HEK293 (cell line): ENCODE measurements around the gene GALNT9.
A peak's percentile ranks its signal among the peaks of the same experiment; 100 is the strongest.

Experiments used
- CTCF ChIA-PET: fragments of 350-600 bp; formaldehyde crosslinking; extraction: SDS; loops from one replicate; lab custom pipeline; 2021; ENCODE audit warnings: antibody characterized with exemption; lab: Yijun Ruan, JAX
- POLR2A ChIA-PET: fragments of 300-600 bp; formaldehyde crosslinking; extraction: SDS; loops from one replicate; lab custom pipeline; 2020; ENCODE audit warnings: antibody characterized with exemption, inconsistent platforms; lab: Yijun Ruan, JAX
- H3K27ac ChIP-seq: fragments of 200-500 bp; sonication (Bioruptor generic); 2 replicates; pipeline ENCODE4 v1.5.1; 2014; ENCODE audit warnings: low read depth, low read length, control low read depth, inconsistent platforms; ENCODE audit errors: extremely low read depth
- H3K36me3 ChIP-seq, 2 experiments: fragments of 200-500 bp in 1 of 2; sonication (Bioruptor generic) in 1 of 2; 1 replicate in 1 of 2; 2 replicates in 1 of 2; pipeline ENCODE4 v1.5.1; 2014 to 2017; ENCODE audit warnings: inconsistent platforms in 2 of 2, low read length in 2 of 2; ENCODE audit not compliant: control insufficient read depth in 2 of 2, insufficient read depth in 1 of 2
- H3K4me1 ChIP-seq: fragments of 200-500 bp; sonication (Bioruptor generic); 2 replicates; pipeline ENCODE4 v1.5.1; 2014; ENCODE audit warnings: mild to moderate bottlenecking, low read length, inconsistent platforms; ENCODE audit not compliant: control insufficient read depth, insufficient read depth
- H3K4me3 ChIP-seq: 2 replicates; pipeline ENCODE4 v1.5.1; 2011; ENCODE audit warnings: low read depth, mild to moderate bottlenecking, control low read depth, low read length, moderate library complexity
- H3K9me3 ChIP-seq: fragments of 200-500 bp; sonication (Bioruptor generic); 2 replicates; pipeline ENCODE4 v1.5.1; 2014; ENCODE audit warnings: low read depth, low read length, inconsistent platforms; ENCODE audit not compliant: control insufficient read depth, insufficient read depth
- EGR2 ChIP-seq: fragments of 450-650 bp; formaldehyde crosslinking; IDR thresholded peaks from 2 replicates; pipeline ENCODE4 v1.5.1; 2016; ENCODE audit warnings: low read depth, missing biosample characterization, missing genetic modification characterization
- GLIS1 ChIP-seq: fragments of 450-650 bp; formaldehyde crosslinking; IDR thresholded peaks from 2 replicates; pipeline ENCODE4 v1.5.1; 2016; ENCODE audit warnings: missing biosample characterization, missing genetic modification characterization
- SCRT2 ChIP-seq: fragments of 450-650 bp; formaldehyde crosslinking; IDR thresholded peaks from 2 replicates; pipeline ENCODE4 v1.5.1; 2016; ENCODE audit warnings: missing biosample characterization, missing genetic modification characterization
- ZFHX2 ChIP-seq: fragments of 450-650 bp; formaldehyde crosslinking; conservative IDR thresholded peaks from 2 replicates; pipeline ENCODE4 v1.5.1; 2016; ENCODE audit warnings: missing biosample characterization, missing genetic modification characterization
- ZIC2 ChIP-seq: fragments of 450-650 bp; formaldehyde crosslinking; IDR thresholded peaks from 2 replicates; pipeline ENCODE4 v1.5.1; 2016; ENCODE audit warnings: missing biosample characterization, missing genetic modification characterization
- ZNF155 ChIP-seq: fragments of 450-650 bp; formaldehyde crosslinking; IDR thresholded peaks from 2 replicates; pipeline ENCODE4 v1.5.1; 2016; ENCODE audit warnings: missing biosample characterization, missing genetic modification characterization
- ZNF324 ChIP-seq: fragments of 450-650 bp; formaldehyde crosslinking; IDR thresholded peaks from 2 replicates; pipeline ENCODE4 v1.5.1; 2016; ENCODE audit warnings: missing biosample characterization, missing genetic modification characterization
- ZNF391 ChIP-seq: fragments of 450-650 bp; formaldehyde crosslinking; IDR thresholded peaks from 2 replicates; pipeline ENCODE4 v1.5.1; 2016; ENCODE audit warnings: low read depth, missing biosample characterization, missing genetic modification characterization, borderline replicate concordance
- ZNF677 ChIP-seq: fragments of 450-650 bp; IDR thresholded peaks from 2 replicates; pipeline ENCODE4 v1.5.0; 2018; ENCODE audit warnings: missing biosample characterization, mild to moderate bottlenecking, missing genetic modification characterization, moderate library complexity
- ZNF777 ChIP-seq: fragments of 450-650 bp; formaldehyde crosslinking; IDR thresholded peaks from 2 replicates; pipeline ENCODE4 v1.5.1; 2017; ENCODE audit warnings: missing biosample characterization, missing genetic modification characterization, borderline replicate concordance
- ZNF792 ChIP-seq: fragments of 450-650 bp; formaldehyde crosslinking; IDR thresholded peaks from 2 replicates; pipeline ENCODE4 v1.5.1; 2016; ENCODE audit warnings: missing biosample characterization, missing genetic modification characterization
- ZNF830 ChIP-seq: fragments of 450-650 bp; IDR thresholded peaks from 2 replicates; pipeline ENCODE4 v1.5.0; 2018; ENCODE audit warnings: missing biosample characterization, missing genetic modification characterization, low read depth, mild to moderate bottlenecking, moderate library complexity
- TF ChIP-seq, protein P1 (sequence below): fragments of 450-650 bp; formaldehyde crosslinking; IDR thresholded peaks from 2 replicates; pipeline ENCODE4 v1.5.1; 2016; ENCODE audit warnings: missing biosample characterization, missing genetic modification characterization
- TF ChIP-seq, protein P2 (sequence below): fragments of 450-650 bp; formaldehyde crosslinking; IDR thresholded peaks from 2 replicates; pipeline ENCODE4 v1.5.1; 2016; ENCODE audit warnings: missing biosample characterization, missing genetic modification characterization
- TF ChIP-seq, protein P3 (sequence below): fragments of 450-650 bp; formaldehyde crosslinking; IDR thresholded peaks from 2 replicates; pipeline ENCODE4 v1.5.1; 2016; ENCODE audit warnings: missing biosample characterization, missing genetic modification characterization
- TF ChIP-seq, protein P4 (sequence below): fragments of 450-650 bp; formaldehyde crosslinking; IDR thresholded peaks from 2 replicates; pipeline ENCODE4 v1.5.1; 2016; ENCODE audit warnings: missing biosample characterization, missing genetic modification characterization
- TF ChIP-seq, protein P5 (sequence below): fragments of 450-650 bp; formaldehyde crosslinking; IDR thresholded peaks from 2 replicates; pipeline ENCODE4 v1.5.1; 2016; ENCODE audit warnings: missing biosample characterization, missing genetic modification characterization
- TF ChIP-seq, protein P6 (sequence below): fragments of 450-650 bp; formaldehyde crosslinking; IDR thresholded peaks from 2 replicates; pipeline ENCODE4 v1.5.1; 2016; ENCODE audit warnings: missing biosample characterization, missing genetic modification characterization, low read depth

The GALNT9 gene

DNA sequence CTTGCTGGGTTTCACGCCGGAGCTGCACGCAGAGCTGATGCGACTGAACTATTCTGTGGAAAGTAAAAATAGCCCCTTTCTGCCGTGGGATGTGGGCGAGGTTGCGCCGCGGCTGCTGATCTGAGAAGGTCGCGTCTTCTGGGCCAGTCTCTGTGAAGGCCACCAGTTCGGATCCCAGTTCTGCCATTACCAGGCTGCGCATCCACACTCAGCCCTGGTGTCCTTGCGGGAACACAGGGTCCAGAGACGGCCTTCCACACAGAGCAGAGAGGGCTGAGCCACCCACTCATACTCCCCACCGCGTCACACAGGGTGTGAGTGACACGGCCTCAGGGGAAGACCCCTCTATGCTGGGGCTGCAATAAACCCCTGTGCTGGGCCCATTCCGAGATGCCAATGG, 13.9 kb downstream of the GALNT9 start (continued):
- TF ChIP-seq, protein P1, sequence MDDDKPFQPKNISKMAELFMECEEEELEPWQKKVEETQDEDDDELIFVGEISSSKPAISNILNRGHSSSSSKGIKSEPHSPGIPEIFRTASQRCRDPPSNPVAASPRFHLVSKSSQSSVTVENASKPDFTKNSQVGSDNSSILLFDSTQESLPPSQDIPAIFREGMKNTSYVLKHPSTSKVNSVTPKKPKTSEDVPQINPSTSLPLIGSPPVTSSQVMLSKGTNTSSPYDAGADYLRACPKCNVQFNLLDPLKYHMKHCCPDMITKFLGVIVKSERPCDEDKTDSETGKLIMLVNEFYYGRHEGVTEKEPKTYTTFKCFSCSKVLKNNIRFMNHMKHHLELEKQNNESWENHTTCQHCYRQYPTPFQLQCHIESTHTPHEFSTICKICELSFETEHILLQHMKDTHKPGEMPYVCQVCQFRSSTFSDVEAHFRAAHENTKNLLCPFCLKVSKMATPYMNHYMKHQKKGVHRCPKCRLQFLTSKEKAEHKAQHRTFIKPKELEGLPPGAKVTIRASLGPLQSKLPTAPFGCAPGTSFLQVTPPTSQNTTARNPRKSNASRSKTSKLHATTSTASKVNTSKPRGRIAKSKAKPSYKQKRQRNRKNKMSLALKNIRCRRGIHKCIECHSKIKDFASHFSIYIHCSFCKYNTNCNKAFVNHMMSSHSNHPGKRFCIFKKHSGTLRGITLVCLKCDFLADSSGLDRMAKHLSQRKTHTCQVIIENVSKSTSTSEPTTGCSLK (tag by site-specific recombination) = no peak

DNA sequence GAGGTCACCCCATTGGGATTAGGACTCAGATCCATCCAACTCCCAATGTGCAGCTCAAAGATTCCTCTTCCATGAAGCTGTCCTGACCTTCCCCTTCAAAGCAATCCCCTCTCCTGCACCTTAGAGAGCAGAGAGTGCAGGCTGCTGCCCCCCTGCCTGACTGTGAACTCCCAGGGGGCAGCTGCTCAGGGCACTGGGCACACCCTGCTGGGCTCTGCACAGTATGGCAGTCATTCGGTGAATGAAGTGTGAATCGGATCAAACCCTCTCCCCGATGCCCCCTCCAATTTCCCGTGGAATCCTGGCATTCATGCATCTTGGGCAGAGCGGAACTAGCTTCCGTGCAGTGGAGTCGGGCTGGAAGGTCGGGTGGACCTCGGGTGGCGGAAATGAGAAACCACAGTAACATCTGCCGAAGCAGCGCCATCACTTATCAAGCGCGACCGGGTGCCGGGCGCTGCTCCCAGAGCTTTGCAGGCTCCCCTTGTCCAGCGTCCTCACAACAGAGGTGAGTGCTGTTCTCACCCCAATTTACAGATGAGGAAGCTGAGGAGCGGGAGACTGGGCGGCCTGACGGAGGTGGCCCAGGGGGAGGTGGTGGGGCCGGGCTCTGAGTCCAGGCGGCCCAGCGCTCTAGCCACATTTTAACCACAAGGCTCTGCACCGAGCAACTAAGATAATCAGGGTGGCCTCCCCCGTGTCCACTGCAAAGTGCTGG, 14.7 kb downstream of the GALNT9 start:
- no peaks in the 10 kb centered on the region for H3K9me3 ChIP-seq
- POLR2A ChIA-PET = no interaction called here

More for the DNA sequence above, 14.7 kb downstream of the GALNT9 start:
- CTCF ChIA-PET = no interaction called here
- TF ChIP-seq, protein P2, sequence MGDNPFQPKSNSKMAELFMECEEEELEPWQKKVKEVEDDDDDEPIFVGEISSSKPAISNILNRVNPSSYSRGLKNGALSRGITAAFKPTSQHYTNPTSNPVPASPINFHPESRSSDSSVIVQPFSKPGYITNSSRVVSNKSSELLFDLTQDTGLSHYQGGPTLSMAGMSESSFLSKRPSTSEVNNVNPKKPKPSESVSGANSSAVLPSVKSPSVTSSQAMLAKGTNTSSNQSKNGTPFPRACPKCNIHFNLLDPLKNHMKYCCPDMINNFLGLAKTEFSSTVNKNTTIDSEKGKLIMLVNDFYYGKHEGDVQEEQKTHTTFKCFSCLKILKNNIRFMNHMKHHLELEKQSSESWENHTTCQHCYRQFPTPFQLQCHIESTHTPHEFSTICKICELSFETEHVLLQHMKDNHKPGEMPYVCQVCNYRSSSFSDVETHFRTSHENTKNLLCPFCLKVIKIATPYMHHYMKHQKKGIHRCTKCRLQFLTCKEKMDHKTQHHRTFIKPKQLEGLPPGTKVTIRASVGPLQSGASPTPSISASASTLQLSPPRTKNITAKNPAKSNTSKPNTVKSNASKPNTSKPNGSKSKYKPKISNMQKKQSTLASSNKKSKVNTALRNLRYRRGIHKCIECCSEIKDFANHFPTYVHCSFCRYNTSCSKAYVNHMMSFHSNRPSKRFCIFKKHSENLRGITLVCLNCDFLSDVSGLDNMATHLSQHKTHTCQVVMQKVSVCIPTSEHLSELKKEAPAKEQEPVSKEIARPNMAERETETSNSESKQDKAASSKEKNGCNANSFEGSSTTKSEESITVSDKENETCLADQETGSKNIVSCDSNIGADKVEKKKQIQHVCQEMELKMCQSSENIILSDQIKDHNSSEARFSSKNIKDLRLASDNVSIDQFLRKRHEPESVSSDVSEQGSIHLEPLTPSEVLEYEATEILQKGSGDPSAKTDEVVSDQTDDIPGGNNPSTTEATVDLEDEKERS (tag by site-specific recombination) = no peak
- TF ChIP-seq, protein P3, sequence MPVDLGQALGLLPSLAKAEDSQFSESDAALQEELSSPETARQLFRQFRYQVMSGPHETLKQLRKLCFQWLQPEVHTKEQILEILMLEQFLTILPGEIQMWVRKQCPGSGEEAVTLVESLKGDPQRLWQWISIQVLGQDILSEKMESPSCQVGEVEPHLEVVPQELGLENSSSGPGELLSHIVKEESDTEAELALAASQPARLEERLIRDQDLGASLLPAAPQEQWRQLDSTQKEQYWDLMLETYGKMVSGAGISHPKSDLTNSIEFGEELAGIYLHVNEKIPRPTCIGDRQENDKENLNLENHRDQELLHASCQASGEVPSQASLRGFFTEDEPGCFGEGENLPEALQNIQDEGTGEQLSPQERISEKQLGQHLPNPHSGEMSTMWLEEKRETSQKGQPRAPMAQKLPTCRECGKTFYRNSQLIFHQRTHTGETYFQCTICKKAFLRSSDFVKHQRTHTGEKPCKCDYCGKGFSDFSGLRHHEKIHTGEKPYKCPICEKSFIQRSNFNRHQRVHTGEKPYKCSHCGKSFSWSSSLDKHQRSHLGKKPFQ (tag by site-specific recombination) = no peak
- no peak for TF ChIP-seq ZFHX2 (tag by site-specific recombination)
- no peak for TF ChIP-seq ZNF391 (tag by site-specific recombination)
- no peak for TF ChIP-seq ZNF792
- TF ChIP-seq GLIS1 = 0 out of 2 replicates have a peak, but pooled peaks have one; percentile 6
- TF ChIP-seq ZNF830 = no peak
- TF ChIP-seq ZNF677 (tag by site-specific recombination) = no peak
- no peak for TF ChIP-seq SCRT2
- TF ChIP-seq ZNF324 (tag by site-specific recombination) = no peak
- peak; percentile 57 for TF ChIP-seq ZIC2
- TF ChIP-seq ZNF155 (tag by site-specific recombination) = no peak
- TF ChIP-seq ZNF777 (tag by site-specific recombination) = no peak
- TF ChIP-seq EGR2 (tag by site-specific recombination) = no peak
- TF ChIP-seq, protein P4, sequence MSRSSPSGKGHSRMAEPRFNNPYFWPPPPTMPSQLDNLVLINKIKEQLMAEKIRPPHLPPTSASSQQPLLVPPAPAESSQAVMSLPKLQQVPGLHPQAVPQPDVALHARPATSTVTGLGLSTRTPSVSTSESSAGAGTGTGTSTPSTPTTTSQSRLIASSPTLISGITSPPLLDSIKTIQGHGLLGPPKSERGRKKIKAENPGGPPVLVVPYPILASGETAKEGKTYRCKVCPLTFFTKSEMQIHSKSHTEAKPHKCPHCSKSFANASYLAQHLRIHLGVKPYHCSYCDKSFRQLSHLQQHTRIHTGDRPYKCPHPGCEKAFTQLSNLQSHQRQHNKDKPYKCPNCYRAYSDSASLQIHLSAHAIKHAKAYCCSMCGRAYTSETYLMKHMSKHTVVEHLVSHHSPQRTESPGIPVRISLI (tag by site-specific recombination) = no peak
- TF ChIP-seq, protein P5, sequence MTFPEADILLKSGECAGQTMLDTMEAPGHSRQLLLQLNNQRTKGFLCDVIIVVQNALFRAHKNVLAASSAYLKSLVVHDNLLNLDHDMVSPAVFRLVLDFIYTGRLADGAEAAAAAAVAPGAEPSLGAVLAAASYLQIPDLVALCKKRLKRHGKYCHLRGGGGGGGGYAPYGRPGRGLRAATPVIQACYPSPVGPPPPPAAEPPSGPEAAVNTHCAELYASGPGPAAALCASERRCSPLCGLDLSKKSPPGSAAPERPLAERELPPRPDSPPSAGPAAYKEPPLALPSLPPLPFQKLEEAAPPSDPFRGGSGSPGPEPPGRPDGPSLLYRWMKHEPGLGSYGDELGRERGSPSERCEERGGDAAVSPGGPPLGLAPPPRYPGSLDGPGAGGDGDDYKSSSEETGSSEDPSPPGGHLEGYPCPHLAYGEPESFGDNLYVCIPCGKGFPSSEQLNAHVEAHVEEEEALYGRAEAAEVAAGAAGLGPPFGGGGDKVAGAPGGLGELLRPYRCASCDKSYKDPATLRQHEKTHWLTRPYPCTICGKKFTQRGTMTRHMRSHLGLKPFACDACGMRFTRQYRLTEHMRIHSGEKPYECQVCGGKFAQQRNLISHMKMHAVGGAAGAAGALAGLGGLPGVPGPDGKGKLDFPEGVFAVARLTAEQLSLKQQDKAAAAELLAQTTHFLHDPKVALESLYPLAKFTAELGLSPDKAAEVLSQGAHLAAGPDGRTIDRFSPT (tag by site-specific recombination) = no peak
- TF ChIP-seq, protein P6, sequence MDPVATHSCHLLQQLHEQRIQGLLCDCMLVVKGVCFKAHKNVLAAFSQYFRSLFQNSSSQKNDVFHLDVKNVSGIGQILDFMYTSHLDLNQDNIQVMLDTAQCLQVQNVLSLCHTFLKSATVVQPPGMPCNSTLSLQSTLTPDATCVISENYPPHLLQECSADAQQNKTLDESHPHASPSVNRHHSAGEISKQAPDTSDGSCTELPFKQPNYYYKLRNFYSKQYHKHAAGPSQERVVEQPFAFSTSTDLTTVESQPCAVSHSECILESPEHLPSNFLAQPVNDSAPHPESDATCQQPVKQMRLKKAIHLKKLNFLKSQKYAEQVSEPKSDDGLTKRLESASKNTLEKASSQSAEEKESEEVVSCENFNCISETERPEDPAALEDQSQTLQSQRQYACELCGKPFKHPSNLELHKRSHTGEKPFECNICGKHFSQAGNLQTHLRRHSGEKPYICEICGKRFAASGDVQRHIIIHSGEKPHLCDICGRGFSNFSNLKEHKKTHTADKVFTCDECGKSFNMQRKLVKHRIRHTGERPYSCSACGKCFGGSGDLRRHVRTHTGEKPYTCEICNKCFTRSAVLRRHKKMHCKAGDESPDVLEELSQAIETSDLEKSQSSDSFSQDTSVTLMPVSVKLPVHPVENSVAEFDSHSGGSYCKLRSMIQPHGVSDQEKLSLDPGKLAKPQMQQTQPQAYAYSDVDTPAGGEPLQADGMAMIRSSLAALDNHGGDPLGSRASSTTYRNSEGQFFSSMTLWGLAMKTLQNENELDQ (tag by site-specific recombination) = no peak
- H3K36me3 ChIP-seq = no peaks in the 10 kb centered on the region
- H3K4me1 ChIP-seq = no peaks in the 10 kb centered on the region
- H3K4me3 ChIP-seq = no peak overlapping the region
- H3K27ac ChIP-seq = no peak overlapping the region
